Measurements from ENCODE around the gene RABL3. TPM values are rescaled to one million over a fixed set of nuclear protein-coding genes. Genes with fewer than 3 reads are reported as not detected.

The RABL3 gene
- total RNA-seq, 5 donors from 2014 or later (not counting 1 experiment from before 2014, with no cell fraction given) = 14.7 to 31.8 (median 25.0) TPM

GRCh38 chr3:120636795-120637401 is 105.4 kb downstream of the RABL3 start:
- POLR2A ChIA-PET = no interaction called here
- Histone ChIP-seq H3K4me1 (ENCODE audit: control insufficient read depth in 1 of 2, extremely low read depth in 1 of 2, insufficient read depth in 2 of 2, low read length in 2 of 2) (peaks cover 0 to 4% of the 10 kb centered on the region in 2 experiments), H3K27me3 (replicated peaks in 1 of 2; ENCODE audit: control insufficient read depth in 2 of 2, extremely low read depth in 1 of 2, insufficient read depth in 2 of 2, low read length in 1 of 2) (no peaks in the 10 kb centered on the region), H3K36me3 (ENCODE audit: control insufficient read depth in 2 of 2, extremely low read depth in 1 of 2, insufficient read depth in 1 of 2, low read length in 1 of 2) (no peaks in the 10 kb centered on the region), H3K27ac (ENCODE audit: low read length) (no peak overlapping the region), H3K4me3 (ENCODE audit: control insufficient read depth in 1 of 2, extremely low read depth in 1 of 2, low read length in 1 of 2) (no peak overlapping the region), H3K9me3 (no peaks in the 10 kb centered on the region)
- Mint-ChIP-seq H3K27me3 (no peaks in the 10 kb centered on the region), H3K36me3 (peaks cover 4% of the 10 kb centered on the region), H3K4me1 (peaks cover 10 to 14% (median 13%) of the 10 kb centered on the region in 3 donors), H3K27ac (no peak overlapping the region), H3K4me3 (no peak overlapping the region), H3K9me3 (peaks cover 4 to 9% (median 5%) of the 10 kb centered on the region in 3 donors)
- ATAC-seq (replicated peaks in 1 of 4) (no peak), DNase-seq (no peak)
- no CpG with 5 or more reads among the region's 2 CpGs for WGBS (ENCODE audit: insufficient coverage)
- CTCF ChIA-PET = interaction anchor here in 1 of 2 donors (0.6 kb wide), 1 partner anchor 16 kb away, joined by 3 read pairs; no protein-coding TSS in a partner anchor

Other genes with a start within 250 kb of the RABL3 start
- 10 to 100 TPM; 59.3 to 79.6 (median 73.6) TPM for gene NDUFB4, start 146.2 kb downstream of the RABL3 start, total RNA-seq
- 1 to 10 TPM; 1.5 to 4.1 (median 2.6) TPM for gene HGD, start 60.3 kb downstream of the RABL3 start, total RNA-seq
- gene GTF2E1, start 228 bp upstream of the RABL3 start, total RNA-seq = 10 to 100 TPM; 13.3 to 28.5 (median 26.0) TPM
- gene STXBP5L, start 165.7 kb upstream of the RABL3 start, total RNA-seq = not detected